HG03457 (cell line): ENCODE measurements around the gene E2F8.
"Not testable (repeated sequence)": the region's sequence is repeated elsewhere in the genome, so short reads cannot be mapped to it uniquely, and the experiment has no call there.

Experiments used
- ATAC-seq: cut with Tn5 transposase; IDR thresholded peaks from one replicate; pipeline ENCODE4 v1.9.1; 2021; ENCODE audit warnings: moderate number of reproducible peaks; ENCODE audit not compliant: unreplicated experiment

E2F8 gene, protein sequence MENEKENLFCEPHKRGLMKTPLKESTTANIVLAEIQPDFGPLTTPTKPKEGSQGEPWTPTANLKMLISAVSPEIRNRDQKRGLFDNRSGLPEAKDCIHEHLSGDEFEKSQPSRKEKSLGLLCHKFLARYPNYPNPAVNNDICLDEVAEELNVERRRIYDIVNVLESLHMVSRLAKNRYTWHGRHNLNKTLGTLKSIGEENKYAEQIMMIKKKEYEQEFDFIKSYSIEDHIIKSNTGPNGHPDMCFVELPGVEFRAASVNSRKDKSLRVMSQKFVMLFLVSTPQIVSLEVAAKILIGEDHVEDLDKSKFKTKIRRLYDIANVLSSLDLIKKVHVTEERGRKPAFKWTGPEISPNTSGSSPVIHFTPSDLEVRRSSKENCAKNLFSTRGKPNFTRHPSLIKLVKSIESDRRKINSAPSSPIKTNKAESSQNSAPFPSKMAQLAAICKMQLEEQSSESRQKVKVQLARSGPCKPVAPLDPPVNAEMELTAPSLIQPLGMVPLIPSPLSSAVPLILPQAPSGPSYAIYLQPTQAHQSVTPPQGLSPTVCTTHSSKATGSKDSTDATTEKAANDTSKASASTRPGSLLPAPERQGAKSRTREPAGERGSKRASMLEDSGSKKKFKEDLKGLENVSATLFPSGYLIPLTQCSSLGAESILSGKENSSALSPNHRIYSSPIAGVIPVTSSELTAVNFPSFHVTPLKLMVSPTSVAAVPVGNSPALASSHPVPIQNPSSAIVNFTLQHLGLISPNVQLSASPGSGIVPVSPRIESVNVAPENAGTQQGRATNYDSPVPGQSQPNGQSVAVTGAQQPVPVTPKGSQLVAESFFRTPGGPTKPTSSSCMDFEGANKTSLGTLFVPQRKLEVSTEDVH

DNA sequence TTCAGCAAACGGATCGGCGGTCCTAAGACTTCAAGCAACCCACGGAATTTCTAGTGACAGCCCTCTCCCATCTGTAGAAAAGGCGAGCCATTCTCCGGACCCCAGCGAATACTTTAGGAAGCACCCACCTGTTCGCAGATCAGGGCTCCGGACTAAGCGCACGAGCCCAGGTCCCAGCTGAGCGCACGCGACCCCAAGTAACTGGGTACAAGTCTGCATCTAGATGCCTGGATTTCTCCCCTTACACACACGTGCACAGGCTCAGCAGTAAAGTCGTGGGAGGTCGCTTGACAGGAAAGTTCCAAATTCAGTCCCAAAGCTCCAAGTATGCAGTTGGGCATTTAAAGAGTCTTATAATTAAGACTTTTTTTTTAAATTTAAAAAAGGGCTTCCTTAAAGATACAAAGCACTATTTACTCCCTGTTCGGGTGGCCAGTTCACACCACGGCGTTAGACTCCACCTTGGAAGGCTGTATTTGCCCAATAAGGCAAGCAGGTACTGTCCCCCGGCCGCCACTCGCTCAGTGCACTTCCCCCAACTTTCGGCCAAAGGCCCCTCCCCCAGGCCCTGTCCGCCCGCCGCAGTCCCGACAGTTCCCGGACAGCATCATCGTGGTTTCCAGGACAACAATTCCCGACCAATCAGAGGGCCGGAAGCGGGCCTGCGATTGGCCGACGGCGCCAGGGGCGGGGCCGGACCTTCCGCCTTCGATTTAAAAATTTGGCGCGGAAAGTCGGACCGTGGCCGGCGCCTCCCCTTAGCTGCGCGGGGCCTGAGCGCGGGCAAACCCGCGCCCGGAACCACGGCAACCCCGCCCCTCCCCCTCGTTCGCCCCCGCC, at the start of gene E2F8:
E2F8 (minus strand) TSS at position 526 of the 840 bp plus-strand sequence. CDS start 824 bp downstream, outside the sequence.
- ATAC-seq: peak; percentile 82

DNA sequence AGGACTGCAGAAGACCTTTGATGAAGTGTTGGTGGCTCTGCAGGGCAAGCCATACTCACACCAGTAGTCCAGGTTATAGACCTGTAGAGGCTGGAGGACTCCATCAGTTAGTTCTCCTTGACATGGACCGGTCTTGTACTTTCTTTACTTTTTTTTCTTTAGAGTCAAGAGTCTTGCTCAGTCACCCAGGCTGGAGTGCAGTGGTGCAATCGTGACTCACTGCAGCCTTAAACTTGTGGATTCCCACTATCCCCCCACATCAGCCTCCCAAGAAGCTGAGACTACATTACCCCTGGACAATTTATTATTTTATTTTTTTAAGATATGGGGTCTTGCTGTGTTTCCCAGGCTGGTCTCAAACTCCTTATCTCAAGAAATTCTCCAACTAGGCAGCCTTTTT, 49.6 kb upstream of the E2F8 start:
- no peak for ATAC-seq

DNA sequence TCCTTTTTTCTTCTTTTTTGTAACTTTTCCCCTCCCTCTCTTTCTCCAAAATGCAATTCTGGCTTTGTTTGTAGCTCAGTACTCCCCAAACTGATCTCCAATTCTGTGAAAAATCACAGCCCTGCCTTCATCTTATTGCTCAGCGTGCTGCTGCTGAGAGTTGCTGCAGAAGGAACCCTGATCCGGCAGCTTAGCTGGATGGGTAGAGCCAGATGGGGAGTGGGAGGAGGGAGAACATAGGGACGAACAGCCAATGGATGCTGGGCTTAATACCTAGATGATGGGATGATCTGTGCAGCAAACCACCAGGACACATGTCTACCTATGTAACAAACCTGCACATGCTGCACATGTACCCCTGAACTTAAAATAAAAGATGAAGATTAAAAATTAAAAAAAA, 47.5 kb upstream of the E2F8 start:
- ATAC-seq: no peak

DNA sequence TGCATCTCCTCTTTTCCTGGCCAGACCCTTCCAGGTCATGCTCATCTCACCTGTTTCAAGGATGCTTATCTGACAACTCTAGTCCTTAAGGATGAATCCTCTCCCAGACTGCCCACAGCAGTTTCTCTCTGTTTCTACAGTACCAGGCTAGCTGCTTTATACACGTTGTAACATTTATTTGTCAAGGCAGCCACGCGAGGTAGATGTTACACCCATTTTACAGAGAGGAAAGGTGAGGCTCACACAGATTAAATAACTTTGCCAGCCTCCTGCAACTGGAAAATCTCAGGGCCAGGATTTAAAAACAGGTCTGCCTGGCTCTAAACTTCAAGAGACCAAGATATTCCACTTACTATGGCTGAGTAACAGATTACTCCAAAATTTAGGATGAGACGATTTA, 45.7 kb upstream of the E2F8 start:
- no peak for ATAC-seq

DNA sequence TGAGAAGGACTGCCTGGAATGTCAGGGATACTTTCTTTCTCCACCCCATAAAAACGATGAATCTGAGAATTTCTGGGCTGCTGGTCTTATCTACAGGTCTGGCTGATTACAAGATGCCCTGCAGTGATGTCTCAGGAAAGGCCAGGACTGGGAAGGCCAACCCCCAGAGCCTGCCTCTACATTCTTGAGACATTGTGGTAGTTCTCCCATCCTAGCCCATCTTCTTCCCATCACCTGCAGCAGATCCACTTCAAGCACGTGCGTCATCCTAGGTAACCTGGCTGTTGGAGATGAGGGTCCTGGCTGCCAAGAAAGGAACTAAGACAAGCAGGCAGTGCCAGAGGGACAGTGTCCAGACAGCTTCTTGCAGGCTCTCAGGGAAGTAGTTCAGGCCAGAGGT, 44.1 kb upstream of the E2F8 start:
- ATAC-seq: no peak

DNA sequence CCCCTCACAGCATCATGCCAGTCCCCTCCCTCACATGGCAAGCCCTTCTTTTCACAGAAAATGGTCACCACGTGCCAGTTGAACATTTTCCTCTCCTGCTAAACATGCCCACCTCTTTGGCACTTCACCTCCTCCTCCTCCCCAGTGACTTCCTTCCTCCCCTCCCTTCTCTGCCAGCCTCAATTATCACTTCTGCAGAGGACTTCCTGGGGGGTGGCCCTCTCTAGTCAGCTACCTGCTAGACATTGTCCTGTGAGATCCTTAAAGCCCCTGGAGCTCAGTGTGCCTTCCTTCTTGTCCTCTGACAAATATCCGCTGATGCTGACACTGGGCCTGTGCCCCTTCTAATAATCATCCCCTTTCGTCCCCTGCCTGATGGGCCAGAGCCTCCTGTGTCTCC, 43.2 kb upstream of the E2F8 start:
- ATAC-seq: no peak

DNA sequence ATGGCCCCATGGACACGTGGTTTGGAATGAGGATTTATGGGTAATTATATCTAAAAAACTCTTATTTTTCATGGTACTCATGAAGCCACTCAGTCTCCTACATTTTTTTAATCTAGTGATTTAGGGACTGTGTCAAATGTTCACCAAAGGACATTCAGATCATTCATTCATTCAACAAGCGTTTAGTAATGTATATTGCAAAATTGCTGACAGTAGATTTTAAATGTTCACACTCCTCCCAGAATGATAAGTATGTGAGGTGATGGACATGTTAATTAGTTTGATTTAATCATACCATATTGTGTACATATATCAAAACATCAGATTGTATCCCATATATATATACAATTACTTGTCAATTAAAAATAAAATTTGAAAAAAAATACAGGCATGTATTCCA, 40.8 kb upstream of the E2F8 start:
- no peak for ATAC-seq

DNA sequence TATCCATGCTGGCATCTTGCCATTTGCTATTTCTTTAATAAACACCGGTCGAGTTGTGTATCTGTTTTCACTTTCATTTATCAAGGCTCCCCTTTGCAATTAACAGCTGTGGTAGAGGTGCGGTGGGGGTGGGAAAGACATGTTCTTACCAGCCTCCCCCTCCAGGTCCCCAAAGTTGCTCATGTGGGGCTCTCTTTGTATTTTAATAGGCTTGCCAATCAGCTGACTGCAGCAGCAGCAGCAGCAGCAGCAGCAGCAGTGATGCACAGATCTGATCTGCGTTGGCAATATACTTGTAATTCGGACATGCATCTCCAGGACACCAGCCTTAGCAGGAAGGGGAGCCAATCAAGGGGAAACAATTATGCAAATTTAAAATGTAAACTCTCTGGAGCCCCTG, 40.3 kb upstream of the E2F8 start:
- no peak for ATAC-seq

DNA sequence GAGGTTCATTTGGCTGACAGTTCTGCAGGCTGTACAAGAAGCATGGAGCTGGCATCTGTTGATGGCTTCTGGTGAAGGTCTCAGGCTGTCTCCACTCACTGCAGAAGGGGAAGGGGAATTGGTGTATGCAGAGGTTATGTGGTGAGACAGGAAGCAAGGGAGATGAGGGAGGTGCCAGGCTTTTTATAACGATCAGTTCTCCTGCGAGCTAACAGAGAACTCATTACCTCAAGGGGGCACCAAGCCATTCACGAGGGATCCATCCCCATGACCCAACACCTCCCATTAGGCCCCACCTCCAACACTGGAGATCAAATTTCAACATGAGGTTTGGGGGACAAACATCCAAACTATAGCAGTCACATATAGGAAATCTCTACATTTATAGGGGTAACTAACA, 38.7 kb upstream of the E2F8 start:
- ATAC-seq: no peak

DNA sequence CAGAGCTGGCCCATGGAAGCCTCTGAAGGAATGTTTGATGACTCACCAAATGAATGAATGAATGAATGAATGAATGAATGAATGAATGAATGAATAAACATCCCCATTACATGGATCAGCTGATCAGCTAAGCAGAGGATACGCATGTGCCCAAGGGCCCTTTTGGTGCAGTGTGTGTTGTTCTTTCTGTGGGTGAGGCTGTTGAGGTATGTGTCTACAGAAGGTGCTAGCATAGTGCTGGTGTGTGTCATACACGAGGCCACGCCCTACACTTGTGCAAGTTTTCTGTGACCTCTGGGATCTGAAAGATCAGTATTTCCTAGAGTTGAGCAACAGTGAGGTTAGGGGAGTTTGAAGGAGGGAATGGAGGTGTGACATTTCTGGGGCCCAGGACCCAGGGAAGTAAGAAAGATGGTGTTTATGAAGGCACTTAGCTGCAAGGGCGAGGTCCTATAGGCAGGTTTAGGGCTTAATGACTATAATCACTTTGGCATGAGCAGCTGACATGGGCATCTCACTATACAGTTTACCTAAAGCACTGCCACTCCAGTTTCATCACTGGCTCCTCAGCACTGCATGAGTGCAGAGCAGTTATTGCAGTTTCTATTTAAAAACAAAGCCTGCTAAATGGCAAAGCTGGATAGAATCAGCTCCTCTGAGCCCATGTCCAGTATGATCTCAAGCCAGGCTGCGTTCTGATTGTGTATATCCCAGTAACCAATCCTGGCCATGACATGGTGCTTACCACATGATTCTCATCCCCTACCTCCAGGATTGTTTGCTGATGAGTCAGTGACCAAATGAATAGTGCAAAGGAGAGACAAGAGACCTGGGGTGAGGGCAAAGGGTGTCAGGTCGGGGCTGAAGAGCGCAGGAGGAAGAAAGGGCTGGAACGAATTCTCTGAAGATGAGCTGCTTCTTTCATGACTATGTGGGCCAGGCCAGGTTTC, 36.4 kb upstream of the E2F8 start:
- ATAC-seq: no peak

DNA sequence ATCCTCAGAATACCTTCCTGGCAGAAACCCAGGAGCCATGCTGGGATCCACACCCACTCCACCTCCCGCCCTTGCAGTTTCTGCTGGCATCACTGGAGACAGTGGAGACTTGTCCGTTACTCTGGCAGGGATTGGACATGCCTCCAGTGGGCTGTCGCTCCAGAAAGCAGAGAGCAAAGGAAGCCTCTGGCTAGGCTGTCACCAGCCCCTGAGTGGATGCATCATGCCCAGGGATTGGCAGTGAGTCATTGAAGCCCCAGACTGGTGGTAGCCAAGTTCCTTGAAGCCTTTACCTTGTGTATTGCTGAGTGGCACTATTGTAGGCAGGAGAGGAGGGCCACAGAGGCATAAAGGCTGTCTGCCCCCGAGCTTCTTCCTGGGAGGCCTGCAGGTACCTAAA, 34.8 kb upstream of the E2F8 start:
- ATAC-seq: no peak

DNA sequence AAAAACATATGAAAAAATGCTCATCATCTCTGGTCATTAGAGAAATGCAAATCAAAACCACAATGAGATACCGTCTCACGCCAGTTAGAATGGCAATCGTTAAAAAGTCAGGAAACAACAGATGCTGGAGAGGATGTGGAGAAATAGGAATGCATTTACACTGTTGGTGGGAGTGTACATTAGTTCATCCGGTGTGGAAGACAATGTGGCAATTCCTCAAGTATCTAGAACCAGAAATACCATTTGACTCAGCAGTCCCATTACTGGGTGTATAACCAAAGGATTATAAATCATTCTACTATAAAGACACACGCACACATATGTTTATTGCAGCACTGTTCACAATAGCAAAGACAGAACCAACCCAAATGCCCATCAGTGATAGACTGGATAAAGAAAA, 32.5 kb upstream of the E2F8 start:
- ATAC-seq: not testable (repeated sequence)

DNA sequence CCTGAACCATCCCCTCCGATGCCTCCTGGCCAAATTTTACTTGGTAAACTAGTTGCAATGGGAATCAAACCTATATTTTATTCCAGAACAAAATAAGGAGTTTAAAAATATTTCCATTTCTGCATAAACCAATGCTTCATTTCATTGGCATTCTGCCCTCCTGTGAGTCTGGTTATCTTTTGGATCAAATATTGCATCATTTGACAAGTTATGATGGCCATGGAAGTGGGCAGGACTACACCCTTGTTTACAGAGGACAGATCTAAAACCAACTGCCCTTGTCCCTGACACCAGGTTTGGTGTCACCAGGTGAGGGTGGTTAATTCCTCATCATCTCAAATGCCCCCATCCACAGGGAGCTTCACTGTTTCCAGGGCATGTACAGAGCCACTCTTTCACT, 28.2 kb upstream of the E2F8 start:
- ATAC-seq: no peak

DNA sequence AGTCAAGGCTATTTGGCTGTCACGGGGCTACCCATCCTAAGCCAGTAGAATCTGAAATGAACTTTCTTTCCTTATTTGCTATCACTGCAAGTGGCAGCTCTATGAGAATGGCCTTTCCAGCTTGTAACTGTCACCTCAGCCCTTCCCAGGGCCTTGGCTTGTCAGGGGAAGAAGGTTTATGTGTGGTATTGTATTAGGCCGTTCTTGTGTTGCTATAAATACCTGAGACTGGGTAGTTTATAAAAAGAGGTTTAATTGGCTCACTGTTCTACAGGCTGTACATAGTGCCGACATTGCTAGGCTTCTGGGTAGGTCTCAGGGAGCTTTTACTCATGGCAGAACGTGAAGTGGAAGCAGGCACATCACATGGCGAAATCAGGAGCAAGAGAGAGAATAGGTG, 26.8 kb upstream of the E2F8 start:
- ATAC-seq: no peak

DNA sequence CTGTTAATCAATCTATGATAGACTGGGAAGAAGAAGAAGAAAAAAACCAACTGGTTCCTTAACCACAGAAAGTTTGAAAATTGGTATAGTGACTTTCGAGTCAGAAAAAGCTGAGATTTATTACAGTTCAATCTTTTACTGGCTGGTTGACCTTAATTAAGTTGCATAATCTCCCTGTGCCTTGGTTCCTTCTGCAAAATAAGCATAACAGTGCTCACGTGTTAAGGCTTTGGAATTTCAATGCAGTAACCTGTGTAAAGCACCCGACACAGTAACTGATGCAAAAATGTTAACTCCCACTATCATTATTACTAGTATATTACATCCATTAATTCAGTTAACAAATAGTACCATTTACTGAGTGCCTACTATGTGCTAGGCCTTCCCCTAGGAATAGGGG, 22.6 kb upstream of the E2F8 start:
- no peak for ATAC-seq

DNA sequence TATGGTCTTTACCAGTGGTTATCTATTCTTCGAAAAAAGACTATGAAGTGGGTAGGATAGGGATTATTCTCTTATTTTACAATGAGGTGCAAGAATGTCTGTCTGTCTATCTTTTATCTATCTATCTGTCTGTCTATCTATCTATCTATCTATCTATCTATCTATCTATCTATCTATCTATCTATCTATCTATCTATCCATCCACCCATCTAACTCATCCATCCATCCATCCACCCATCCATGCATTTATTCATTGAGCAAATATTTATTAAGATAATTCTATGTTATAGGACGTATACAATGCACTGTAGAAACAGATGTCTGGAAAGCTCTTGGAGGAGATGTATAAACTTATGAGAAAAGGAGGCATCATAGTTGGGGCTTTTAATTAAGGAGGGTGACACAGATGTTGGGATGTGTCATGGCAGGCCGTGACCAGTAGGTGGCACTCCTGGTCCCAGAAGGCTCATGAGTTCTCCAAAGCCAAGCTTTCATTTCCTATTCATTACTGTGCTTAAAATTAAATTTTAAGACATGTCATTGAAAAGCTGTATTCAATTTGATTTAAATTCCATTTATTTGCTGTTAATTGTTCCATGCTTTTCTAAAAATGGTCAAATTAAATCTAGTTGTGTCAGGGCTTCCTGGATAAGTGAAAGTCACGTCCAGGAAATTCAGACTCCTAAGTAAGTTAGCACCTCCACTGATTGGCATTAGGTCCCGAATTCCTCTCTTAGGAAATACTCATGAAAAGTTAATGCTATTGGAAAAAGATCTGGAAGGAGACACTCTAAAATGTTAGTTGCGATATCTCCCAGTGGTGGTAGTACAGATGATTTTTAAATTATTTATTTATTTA, 19.0 kb upstream of the E2F8 start:
- ATAC-seq: no peak

DNA sequence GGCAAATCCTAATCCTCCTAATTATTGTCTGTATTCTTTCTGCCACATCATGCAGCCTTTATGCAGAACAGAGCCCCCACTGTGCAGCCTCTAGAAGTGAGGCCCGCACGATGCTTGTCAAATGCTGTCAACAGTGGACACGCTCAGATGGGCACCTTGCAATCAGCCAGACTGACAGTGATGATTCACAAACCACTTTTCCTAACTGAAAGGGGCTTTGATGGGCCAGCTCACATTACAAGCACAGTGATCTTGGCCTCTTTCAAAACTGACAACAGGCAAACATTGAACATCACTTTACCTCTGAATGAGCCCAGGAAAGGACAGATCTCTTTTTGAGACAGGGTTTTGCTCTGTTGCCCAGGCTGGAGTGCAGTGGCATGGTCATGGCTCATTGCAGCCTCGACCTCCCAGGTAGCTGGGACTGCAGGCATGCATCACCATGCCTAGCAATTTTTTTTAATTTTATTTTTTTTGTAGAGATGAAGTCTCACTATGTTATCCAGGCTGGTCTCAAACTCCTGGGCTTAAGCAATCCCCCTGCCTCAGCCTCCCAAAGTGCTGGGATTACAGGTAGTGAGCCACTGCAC, 18.0 kb upstream of the E2F8 start:
- no peak for ATAC-seq

DNA sequence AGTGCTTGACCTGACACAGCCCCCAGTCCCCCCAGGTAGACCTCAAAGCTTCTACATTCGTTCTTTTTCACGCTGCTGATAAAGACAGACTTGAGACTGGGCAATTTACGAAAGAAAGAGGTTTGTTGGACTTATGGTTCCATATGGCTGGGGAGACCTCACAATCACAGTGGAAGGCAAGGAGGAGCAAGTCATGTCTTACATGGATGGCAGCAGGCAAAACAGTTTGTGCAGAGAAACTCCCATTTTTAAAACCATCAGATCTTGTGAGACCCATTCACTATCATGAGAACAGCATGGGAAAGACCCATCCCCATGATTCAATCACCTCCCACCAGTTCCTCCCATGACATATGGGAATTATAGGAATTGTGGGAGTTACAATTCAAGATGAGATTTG, 13.7 kb upstream of the E2F8 start:
- ATAC-seq: not testable (repeated sequence)

DNA sequence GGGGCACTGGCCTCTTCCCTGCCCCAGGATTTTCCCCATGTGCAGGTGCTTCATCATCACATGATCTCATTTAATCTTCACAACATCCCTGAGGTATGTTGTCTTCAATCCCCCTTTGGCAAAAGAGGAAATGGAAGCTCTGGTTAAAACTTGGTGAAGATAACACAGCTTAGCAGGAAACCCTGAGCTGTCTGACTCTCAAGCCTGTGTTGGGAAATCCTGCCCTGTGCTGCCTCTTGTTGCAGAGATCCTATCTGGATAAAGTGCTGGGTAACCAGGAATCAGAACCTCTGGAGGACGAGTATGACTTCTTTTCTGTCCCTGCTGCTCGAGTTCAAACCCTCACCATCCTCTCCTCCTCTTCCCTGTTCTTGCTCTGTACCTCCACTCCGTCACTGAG, 13.1 kb upstream of the E2F8 start:
- ATAC-seq: no peak
